ENCODE measurements around the gene COMMD3. TPM values are rescaled to one million over a fixed set of nuclear protein-coding genes. Genes with fewer than 3 reads are reported as not detected.
A peak's percentile ranks its signal among the peaks of the same experiment; 100 is the strongest.

The COMMD3 gene
- total RNA-seq, 5 donors from 2014 or later (not counting 1 experiment from before 2014, with no cell fraction given) = 25.2 to 57.2 (median 49.7) TPM

- peaks cover 0 to 9% (median 2%) of the 10 kb centered on the region in 3 donors for H3K4me1 Mint-ChIP-seq
- H3K4me3 ChIP-seq (ENCODE audit: control insufficient read depth in 1 of 2, extremely low read depth in 1 of 2, low read length in 1 of 2) = no peak overlapping the region
- 100% methylated on average over 1 of the region's 5 CpGs for WGBS (ENCODE audit: insufficient coverage)
- POLR2A ChIA-PET = interaction anchor here in 1 of 2 donors (0.6 kb wide), 1 partner anchor 16 kb away, joined by 3 read pairs; no protein-coding TSS in a partner anchor
- H3K27ac ChIP-seq (ENCODE audit: low read length) = no peak overlapping the region
- H3K36me3 Mint-ChIP-seq = no peaks in the 10 kb centered on the region
- H3K4me3 Mint-ChIP-seq = no peak overlapping the region
- no peak overlapping the region for H3K27ac Mint-ChIP-seq
- H3K9me3 ChIP-seq = no peaks in the 10 kb centered on the region
- no peaks in the 10 kb centered on the region for H3K36me3 ChIP-seq (ENCODE audit: control insufficient read depth in 2 of 2, extremely low read depth in 1 of 2, insufficient read depth in 1 of 2, low read length in 1 of 2)
- no peaks in the 10 kb centered on the region for H3K9me3 Mint-ChIP-seq
- no peaks in the 10 kb centered on the region for H3K4me1 ChIP-seq (ENCODE audit: control insufficient read depth in 1 of 2, extremely low read depth in 1 of 2, insufficient read depth in 2 of 2, low read length in 2 of 2)
- ATAC-seq (replicated peaks in 1 of 4) = no peak
- peaks cover 0 to 4% of the 10 kb centered on the region in 2 experiments for H3K27me3 ChIP-seq (replicated peaks in 1 of 2; ENCODE audit: control insufficient read depth in 2 of 2, extremely low read depth in 1 of 2, insufficient read depth in 2 of 2, low read length in 1 of 2)
- peaks cover 3 to 5% of the 10 kb centered on the region in 2 donors for H3K27me3 Mint-ChIP-seq
- no peak for DNase-seq
- CTCF ChIA-PET = interaction anchor here in 1 of 2 donors (1.0 kb wide), 1 partner anchor 8 kb away, joined by 3 read pairs; no protein-coding TSS in a partner anchor
Measured at GRCh38 chr10:22364407-22365140, 48.4 kb downstream of the COMMD3 start.

- peaks cover 0 to 4% of the 10 kb centered on the region in 2 experiments for H3K27me3 ChIP-seq (replicated peaks in 1 of 2; ENCODE audit: control insufficient read depth in 2 of 2, extremely low read depth in 1 of 2, insufficient read depth in 2 of 2, low read length in 1 of 2)
- no CpG with 5 or more reads among the region's 1 CpG for WGBS (ENCODE audit: insufficient coverage)
- H3K27me3 Mint-ChIP-seq = peaks cover 3% of the 10 kb centered on the region in 2 donors
- peaks cover 0 to 13% (median 4%) of the 10 kb centered on the region in 3 donors for H3K4me1 Mint-ChIP-seq
- DNase-seq = no peak
- H3K4me3 ChIP-seq (ENCODE audit: control insufficient read depth in 1 of 2, extremely low read depth in 1 of 2, low read length in 1 of 2) = no peak overlapping the region
- ChIA-PET CTCF (interaction anchor here in 1 of 2 donors (1.0 kb wide), 1 partner anchor 12 kb away, joined by 4 read pairs; no protein-coding TSS in a partner anchor), POLR2A (interaction anchor here in 1 of 2 donors (0.6 kb wide), 2 partner anchors 15 to 37 kb away, joined by 3 to 4 read pairs; no protein-coding TSS in a partner anchor)
- no peak for ATAC-seq (replicated peaks in 1 of 4)
- H3K4me1 ChIP-seq (ENCODE audit: control insufficient read depth in 1 of 2, extremely low read depth in 1 of 2, insufficient read depth in 2 of 2, low read length in 2 of 2) = peaks cover 0 to 6% of the 10 kb centered on the region in 2 experiments
- H3K36me3 ChIP-seq (ENCODE audit: control insufficient read depth in 2 of 2, extremely low read depth in 1 of 2, insufficient read depth in 1 of 2, low read length in 1 of 2) = no peaks in the 10 kb centered on the region
- H3K27ac Mint-ChIP-seq = no peak overlapping the region
- H3K4me3 Mint-ChIP-seq = no peak overlapping the region
- H3K36me3 Mint-ChIP-seq = no peaks in the 10 kb centered on the region
- no peaks in the 10 kb centered on the region for H3K9me3 Mint-ChIP-seq
- no peaks in the 10 kb centered on the region for H3K9me3 ChIP-seq
- no peak overlapping the region for H3K27ac ChIP-seq (ENCODE audit: low read length)
Measured at GRCh38 chr10:22365233-22365632, 49.0 kb downstream of the COMMD3 start.

GRCh38 chr10:22365644-22366434 is 49.7 kb downstream of the COMMD3 start:
- ChIA-PET CTCF (interaction anchor here in 1 of 2 donors (1.0 kb wide), 1 partner anchor 11 kb away, joined by 4 read pairs; no protein-coding TSS in a partner anchor), POLR2A (interaction anchor here in 1 of 2 donors (0.6 kb wide), 3 partner anchors 15 to 37 kb away, joined by 3 to 4 read pairs (median 3); no protein-coding TSS in a partner anchor)
- ATAC-seq (replicated peaks in 1 of 4) = no peak
- WGBS (ENCODE audit: insufficient coverage) = no CpG with 5 or more reads among the region's 4 CpGs
- peaks cover 3% of the 10 kb centered on the region in 2 donors for H3K27me3 Mint-ChIP-seq
- no peak overlapping the region for H3K27ac Mint-ChIP-seq
- no peaks in the 10 kb centered on the region for H3K9me3 Mint-ChIP-seq
- H3K4me1 ChIP-seq (ENCODE audit: control insufficient read depth in 1 of 2, extremely low read depth in 1 of 2, insufficient read depth in 2 of 2, low read length in 2 of 2) = peaks cover 0 to 9% of the 10 kb centered on the region in 2 experiments
- H3K4me1 Mint-ChIP-seq = peaks cover 0 to 14% (median 6%) of the 10 kb centered on the region in 3 donors
- H3K36me3 Mint-ChIP-seq = no peaks in the 10 kb centered on the region
- H3K4me3 Mint-ChIP-seq = no peak overlapping the region
- peaks cover 0 to 4% of the 10 kb centered on the region in 2 experiments for H3K27me3 ChIP-seq (replicated peaks in 1 of 2; ENCODE audit: control insufficient read depth in 2 of 2, extremely low read depth in 1 of 2, insufficient read depth in 2 of 2, low read length in 1 of 2)
- H3K9me3 ChIP-seq = no peaks in the 10 kb centered on the region
- H3K27ac ChIP-seq (ENCODE audit: low read length) = no peak overlapping the region
- no peak overlapping the region for H3K4me3 ChIP-seq (ENCODE audit: control insufficient read depth in 1 of 2, extremely low read depth in 1 of 2, low read length in 1 of 2)
- no peaks in the 10 kb centered on the region for H3K36me3 ChIP-seq (ENCODE audit: control insufficient read depth in 2 of 2, extremely low read depth in 1 of 2, insufficient read depth in 1 of 2, low read length in 1 of 2)
- DNase-seq = no peak

DNA sequence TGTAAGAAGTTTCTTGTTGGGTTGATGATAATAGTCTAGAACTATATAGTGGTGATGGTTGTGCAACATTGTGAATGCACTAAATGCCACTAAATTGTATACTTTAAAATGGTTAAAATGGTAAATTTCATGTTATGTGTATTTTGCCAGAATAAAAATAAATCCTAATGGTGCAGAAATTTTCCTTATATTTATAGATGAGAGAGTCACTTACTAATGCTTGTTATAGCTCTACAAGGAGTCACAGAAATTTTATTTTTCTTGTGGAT is 50.2 kb downstream of the COMMD3 start:
- Histone ChIP-seq H3K36me3 (ENCODE audit: control insufficient read depth in 2 of 2, extremely low read depth in 1 of 2, insufficient read depth in 1 of 2, low read length in 1 of 2) (no peaks in the 10 kb centered on the region), H3K4me3 (ENCODE audit: control insufficient read depth in 1 of 2, extremely low read depth in 1 of 2, low read length in 1 of 2) (no peak overlapping the region), H3K27ac (ENCODE audit: low read length) (no peak overlapping the region), H3K9me3 (no peaks in the 10 kb centered on the region), H3K27me3 (replicated peaks in 1 of 2; ENCODE audit: control insufficient read depth in 2 of 2, extremely low read depth in 1 of 2, insufficient read depth in 2 of 2, low read length in 1 of 2) (peaks cover 0 to 4% of the 10 kb centered on the region in 2 experiments), H3K4me1 (ENCODE audit: control insufficient read depth in 1 of 2, extremely low read depth in 1 of 2, insufficient read depth in 2 of 2, low read length in 2 of 2) (peaks cover 0 to 9% of the 10 kb centered on the region in 2 experiments)
- ChIA-PET CTCF (no interaction called here), POLR2A (interaction anchor here in 1 of 2 donors (0.6 kb wide), 1 partner anchor 26 kb away, joined by 3 read pairs; no protein-coding TSS in a partner anchor)
- H3K9me3 Mint-ChIP-seq = no peaks in the 10 kb centered on the region
- peaks cover 0 to 14% (median 6%) of the 10 kb centered on the region in 3 donors for H3K4me1 Mint-ChIP-seq
- peaks cover 3% of the 10 kb centered on the region in 2 donors for H3K27me3 Mint-ChIP-seq
- H3K4me3 Mint-ChIP-seq = no peak overlapping the region
- ATAC-seq (replicated peaks in 1 of 4) = no peak
- no peaks in the 10 kb centered on the region for H3K36me3 Mint-ChIP-seq
- no peak overlapping the region for H3K27ac Mint-ChIP-seq
- no peak for DNase-seq

DNA sequence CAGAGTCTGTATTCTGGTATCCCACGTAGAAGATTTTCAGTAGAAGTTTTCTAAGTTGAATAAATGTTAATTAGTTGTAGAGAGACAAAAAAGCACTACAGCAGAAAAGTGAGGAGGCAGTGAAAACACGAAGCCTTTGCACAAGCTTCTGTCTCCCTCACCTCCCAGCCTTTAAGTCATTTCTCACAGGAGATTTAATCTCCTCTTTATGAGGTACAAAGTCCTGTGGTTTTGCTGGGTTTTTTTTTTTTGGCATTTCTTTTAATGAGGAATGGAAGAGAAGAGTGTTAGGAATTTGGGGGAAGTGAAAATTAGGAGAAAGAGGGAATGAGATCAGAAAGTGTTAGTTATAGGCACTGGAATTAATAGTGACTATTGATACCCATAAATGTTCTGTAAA is 50.6 kb downstream of the COMMD3 start:
- H3K27me3 ChIP-seq (replicated peaks in 1 of 2; ENCODE audit: control insufficient read depth in 2 of 2, extremely low read depth in 1 of 2, insufficient read depth in 2 of 2, low read length in 1 of 2) = peaks cover 0 to 4% of the 10 kb centered on the region in 2 experiments
- ChIA-PET POLR2A (no interaction called here), CTCF (no interaction called here)
- no peak for ATAC-seq (replicated peaks in 1 of 4)
- peaks cover 0 to 9% of the 10 kb centered on the region in 2 experiments for H3K4me1 ChIP-seq (ENCODE audit: control insufficient read depth in 1 of 2, extremely low read depth in 1 of 2, insufficient read depth in 2 of 2, low read length in 2 of 2)
- no peaks in the 10 kb centered on the region for H3K36me3 ChIP-seq (ENCODE audit: control insufficient read depth in 2 of 2, extremely low read depth in 1 of 2, insufficient read depth in 1 of 2, low read length in 1 of 2)
- no peak overlapping the region for H3K27ac ChIP-seq (ENCODE audit: low read length)
- no peak overlapping the region for H3K4me3 Mint-ChIP-seq
- peaks cover 3% of the 10 kb centered on the region in 2 donors for H3K27me3 Mint-ChIP-seq
- H3K9me3 ChIP-seq = no peaks in the 10 kb centered on the region
- H3K4me1 Mint-ChIP-seq = peaks cover 0 to 14% (median 6%) of the 10 kb centered on the region in 3 donors
- no peak overlapping the region for H3K4me3 ChIP-seq (ENCODE audit: control insufficient read depth in 1 of 2, extremely low read depth in 1 of 2, low read length in 1 of 2)
- no peaks in the 10 kb centered on the region for H3K9me3 Mint-ChIP-seq
- no peaks in the 10 kb centered on the region for H3K36me3 Mint-ChIP-seq
- peak overlapping the region in 1 of 2 donors; percentile 47 for H3K27ac Mint-ChIP-seq
- WGBS (ENCODE audit: insufficient coverage) = no CpG with 5 or more reads among the region's 2 CpGs
- DNase-seq = no peak

- no CpG with 5 or more reads among the region's 1 CpG for WGBS (ENCODE audit: insufficient coverage)
- no peaks in the 10 kb centered on the region for H3K9me3 ChIP-seq
- H3K36me3 Mint-ChIP-seq = no peaks in the 10 kb centered on the region
- no peaks in the 10 kb centered on the region for H3K36me3 ChIP-seq (ENCODE audit: control insufficient read depth in 2 of 2, extremely low read depth in 1 of 2, insufficient read depth in 1 of 2, low read length in 1 of 2)
- peaks cover 0 to 14% (median 6%) of the 10 kb centered on the region in 3 donors for H3K4me1 Mint-ChIP-seq
- POLR2A ChIA-PET = no interaction called here
- no peak overlapping the region for H3K27ac Mint-ChIP-seq
- H3K27me3 ChIP-seq (replicated peaks in 1 of 2; ENCODE audit: control insufficient read depth in 2 of 2, extremely low read depth in 1 of 2, insufficient read depth in 2 of 2, low read length in 1 of 2) = peaks cover 0 to 1% of the 10 kb centered on the region in 2 experiments
- CTCF ChIA-PET = no interaction called here
- no peaks in the 10 kb centered on the region for H3K9me3 Mint-ChIP-seq
- no peak for ATAC-seq (replicated peaks in 1 of 4)
- no peak for DNase-seq
- H3K4me3 Mint-ChIP-seq = no peak overlapping the region
- H3K27me3 Mint-ChIP-seq = peaks cover 3% of the 10 kb centered on the region in 2 donors
- H3K4me3 ChIP-seq (ENCODE audit: control insufficient read depth in 1 of 2, extremely low read depth in 1 of 2, low read length in 1 of 2) = no peak overlapping the region
- peaks cover 0 to 9% of the 10 kb centered on the region in 2 experiments for H3K4me1 ChIP-seq (ENCODE audit: control insufficient read depth in 1 of 2, extremely low read depth in 1 of 2, insufficient read depth in 2 of 2, low read length in 2 of 2)
- no peak overlapping the region for H3K27ac ChIP-seq (ENCODE audit: low read length)
Measured at GRCh38 chr10:22367471-22367870, 51.3 kb downstream of the COMMD3 start.
